OCI-M2 (cell line): ENCODE measurements around the gene MAPRE2.
"Not testable (repeated sequence)": the region's sequence is repeated elsewhere in the genome, so short reads cannot be mapped to it uniquely, and the experiment has no call there.

Source experiments
- DNase-seq: peaks from one replicate; lab custom pipeline; 2025; ENCODE audit not compliant: unreplicated experiment; lab: John Stamatoyannopoulos, UW

MAPRE2 gene

GRCh38 chr18:35089382-35089781 is 48.2 kb downstream of the MAPRE2 start:
- no peak for DNase-seq

DNA sequence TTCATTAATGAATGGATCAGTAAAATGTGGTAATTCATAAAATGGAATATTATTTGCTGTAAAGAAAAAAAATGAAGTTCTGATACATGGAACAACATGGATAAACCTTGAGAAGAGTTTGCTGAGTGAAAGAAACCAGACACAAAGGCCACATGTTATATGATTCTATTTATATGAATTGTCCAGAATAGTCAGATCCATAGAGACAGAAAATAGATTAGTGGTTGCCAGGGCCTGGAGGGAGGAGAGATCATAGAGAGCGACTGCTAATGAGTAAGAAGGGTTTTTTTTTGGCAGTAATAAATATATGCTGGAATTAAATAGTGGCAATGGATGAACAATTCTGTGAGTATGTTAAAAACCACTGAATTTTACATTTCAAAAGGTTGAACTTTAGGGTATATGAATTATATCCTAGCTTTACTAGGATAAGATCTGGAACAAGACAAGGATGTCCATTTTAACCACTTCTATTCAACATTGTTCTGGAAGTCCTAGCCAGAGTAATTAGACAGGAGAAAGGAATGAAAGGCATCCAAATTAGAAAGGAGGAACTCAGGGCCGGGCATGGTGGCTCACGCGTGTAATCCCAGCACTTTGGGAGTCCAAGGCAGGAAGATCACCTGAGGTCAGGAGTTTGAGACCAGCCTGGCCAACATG is 48.8 kb downstream of the MAPRE2 start:
- DNase-seq, result no peak

DNA sequence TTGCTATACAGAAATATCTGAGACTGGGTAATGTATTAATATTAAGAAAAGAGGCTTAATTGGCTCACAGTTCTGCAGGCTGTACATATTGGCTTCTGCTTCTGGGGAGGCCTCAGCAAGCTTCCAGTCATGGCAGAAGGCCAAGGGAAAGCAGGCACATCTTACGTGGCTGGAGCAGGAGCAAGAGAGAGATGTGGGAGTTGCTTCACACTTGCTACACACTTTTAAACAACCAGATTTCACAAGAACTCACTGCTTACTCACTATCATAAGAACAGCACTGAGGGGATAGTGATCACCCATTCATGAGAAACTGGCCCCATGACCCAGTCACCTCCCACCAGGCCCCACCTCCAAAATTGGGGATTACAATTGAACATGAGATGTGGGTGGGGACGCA is 50.6 kb downstream of the MAPRE2 start:
- no peak for DNase-seq

DNA sequence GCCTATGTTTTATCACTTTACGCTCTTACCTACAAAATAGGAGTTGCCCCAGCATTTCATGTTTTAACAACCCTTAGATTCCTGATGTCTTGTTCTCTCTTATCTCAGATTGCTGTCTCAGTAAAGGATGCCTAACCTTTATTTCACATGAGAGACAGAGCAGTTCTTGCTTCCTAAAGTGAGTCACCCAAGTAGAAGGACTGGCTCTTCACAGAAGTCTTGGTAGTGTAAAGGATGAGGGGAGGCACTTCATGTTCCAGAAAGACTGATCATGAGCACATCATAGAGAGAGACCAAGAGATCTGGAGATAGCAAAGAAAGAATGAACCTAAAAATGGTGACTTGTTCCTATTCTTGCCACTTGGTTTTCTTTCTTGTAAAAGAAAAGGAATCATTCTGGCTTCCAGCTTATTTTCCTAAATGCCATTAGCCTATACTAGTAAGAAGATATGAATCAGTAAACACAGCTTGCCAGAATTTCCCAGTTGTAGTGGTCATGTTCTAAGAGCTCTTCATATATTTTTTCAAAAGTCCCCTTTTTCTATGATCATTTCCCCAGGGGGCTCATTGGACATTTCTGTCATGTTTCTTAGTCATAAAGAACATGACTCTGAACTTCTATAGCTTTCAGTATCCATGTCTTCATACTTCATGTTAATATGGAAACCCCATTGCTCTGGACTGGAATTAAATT is 54.9 kb downstream of the MAPRE2 start:
- DNase-seq, result no peak

DNA sequence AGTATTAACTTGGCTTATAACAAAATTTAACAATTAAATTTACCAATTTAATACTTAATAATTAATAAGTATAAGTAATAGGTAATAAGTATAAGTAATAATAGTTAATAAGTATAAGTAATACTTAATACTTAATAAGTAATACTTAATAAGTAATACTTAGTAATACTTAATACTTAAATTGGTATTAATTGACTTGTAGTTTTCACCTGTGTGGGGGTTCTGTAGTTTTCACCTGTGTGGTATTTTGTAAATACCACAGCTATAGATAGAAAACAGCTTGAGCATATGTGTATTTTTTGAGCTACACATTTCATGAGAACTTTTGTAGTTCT is 55.4 kb downstream of the MAPRE2 start:
- no peak for DNase-seq

- DNase-seq, result no peak
Observed at GRCh38 chr18:35097195-35097594, 56.0 kb downstream of the MAPRE2 start.

DNA sequence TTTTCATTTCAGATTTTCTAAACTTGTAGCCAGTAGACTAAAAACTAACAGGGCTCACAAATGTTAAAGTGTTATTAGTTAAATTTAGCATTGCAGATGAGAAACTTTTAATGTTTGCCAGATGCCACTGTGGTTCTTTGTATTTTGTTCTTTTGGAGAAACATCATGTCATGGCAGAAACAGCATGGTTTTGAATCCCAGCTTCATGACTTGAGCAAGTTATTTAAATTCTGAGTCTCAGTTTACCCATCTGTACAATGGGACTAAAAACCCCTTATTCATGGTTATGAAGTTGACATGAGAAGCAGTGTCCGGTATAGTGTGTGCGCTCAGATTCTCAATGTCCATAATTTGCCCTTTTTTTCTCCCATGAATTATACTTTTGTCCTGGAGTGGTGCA is 56.5 kb downstream of the MAPRE2 start:
- no peak for DNase-seq

DNA sequence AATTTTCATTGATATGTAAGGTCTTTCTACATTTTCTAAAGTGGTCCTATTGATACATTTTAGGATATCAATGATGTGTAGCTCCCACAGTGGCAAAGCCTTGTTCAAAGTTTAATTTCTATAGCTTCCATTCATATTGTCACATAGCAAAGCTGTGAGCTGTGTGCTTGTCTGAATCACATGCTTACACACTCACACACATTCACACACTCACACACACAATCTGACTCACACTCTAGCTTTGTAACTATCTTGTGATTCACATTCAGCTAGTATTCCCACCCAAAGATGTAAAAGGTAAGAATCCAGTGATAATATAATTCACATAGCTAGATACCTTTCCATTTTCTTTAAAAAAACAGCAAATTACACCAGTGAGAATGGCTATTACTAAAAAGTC is 58.7 kb downstream of the MAPRE2 start:
- no peak for DNase-seq

- DNase-seq, result no peak
Observed at GRCh38 chr18:35104391-35105051, 63.3 kb downstream of the MAPRE2 start.

DNA sequence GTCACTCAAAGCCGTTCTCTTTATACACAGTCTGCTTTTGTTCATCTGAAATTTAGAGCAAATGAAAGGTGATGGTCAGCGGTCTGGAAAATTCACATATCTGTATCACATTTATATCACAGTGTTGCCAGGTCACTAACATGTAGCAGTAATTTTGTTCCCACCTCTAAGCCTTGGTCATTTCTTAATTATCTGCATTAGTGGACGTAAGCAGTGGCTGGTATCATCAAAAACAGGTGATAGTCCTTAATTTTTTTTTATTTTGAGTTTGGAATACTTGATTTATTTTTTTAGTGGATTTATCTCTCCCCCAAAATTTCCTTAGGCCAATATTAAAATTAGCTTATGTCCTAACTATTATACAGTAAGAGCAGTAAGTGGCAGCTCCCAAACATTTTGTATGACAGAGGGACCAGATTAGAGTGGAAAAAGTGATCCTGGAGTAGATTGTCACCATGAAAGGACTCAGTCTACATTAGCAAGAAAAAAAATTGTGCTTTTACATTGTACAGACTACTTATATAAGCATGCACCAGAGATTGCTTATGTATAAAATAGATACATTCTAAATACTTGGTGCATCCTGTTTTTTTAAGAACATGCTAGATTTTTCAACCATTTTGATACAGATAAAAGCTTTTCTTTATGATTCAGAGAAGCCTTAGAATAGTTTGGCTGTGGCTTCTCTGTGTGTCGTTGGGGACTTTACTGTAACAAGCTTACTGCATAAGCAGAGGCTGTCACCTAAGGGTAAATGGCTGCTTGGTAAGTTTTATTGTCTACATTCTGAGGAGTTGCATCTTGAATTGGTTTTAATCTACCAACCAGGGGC is 65.0 kb downstream of the MAPRE2 start:
- no peak for DNase-seq

- DNase-seq, result no peak
Observed at GRCh38 chr18:35106845-35107148, 65.6 kb downstream of the MAPRE2 start.

DNA sequence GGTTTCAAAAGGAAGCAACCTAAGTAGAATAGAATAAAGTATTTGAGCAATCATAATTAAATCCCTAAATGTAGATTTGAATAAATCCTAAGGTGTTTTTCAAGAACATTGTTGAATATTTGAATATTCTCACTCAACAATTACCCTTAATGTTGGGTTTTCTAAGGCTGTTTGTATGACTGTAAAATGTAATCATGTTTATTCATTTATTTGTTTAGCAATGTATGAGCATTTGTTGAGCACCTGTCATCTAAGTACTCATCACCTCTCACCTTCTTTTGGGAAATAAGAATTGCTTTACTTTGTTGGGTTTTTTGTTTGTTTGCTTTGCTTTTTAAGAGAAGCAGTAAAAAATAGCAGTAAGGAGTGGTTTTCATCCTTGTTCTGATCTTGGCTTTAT is 66.0 kb downstream of the MAPRE2 start:
- no peak for DNase-seq

GRCh38 chr18:35108088-35108487 is 66.9 kb downstream of the MAPRE2 start:
- DNase-seq, result not testable (repeated sequence)

GRCh38 chr18:35110059-35110458 is 68.8 kb downstream of the MAPRE2 start:
- DNase-seq, result no peak

GRCh38 chr18:35110554-35111485 is 69.6 kb downstream of the MAPRE2 start:
- DNase-seq, result peak; percentile 34

- DNase-seq, result no peak
Observed at GRCh38 chr18:35112696-35113095, 71.5 kb downstream of the MAPRE2 start.

- DNase-seq, result no peak
Observed at GRCh38 chr18:35114305-35114704, 73.1 kb downstream of the MAPRE2 start.

- no peak for DNase-seq
Observed at GRCh38 chr18:35116784-35117318, 75.6 kb downstream of the MAPRE2 start.

DNA sequence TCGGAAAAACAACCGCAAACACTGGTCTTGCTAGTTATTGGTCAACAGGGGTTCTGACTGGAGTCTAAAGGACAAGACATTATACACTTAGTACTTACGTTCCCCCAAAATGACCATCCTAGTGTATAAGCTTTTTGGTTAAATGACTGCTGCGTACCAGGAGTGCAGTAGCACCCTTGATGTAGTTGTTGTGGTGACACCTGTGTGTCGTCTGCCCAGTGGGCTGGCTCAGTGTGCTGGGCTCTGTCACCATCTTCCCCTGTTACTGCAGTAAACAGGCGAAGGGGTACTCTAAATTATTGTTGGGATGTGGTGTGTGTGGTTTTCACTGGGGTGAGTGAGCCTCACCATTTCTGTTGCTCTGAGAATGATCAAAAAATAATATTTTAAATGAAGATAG is 76.2 kb downstream of the MAPRE2 start:
- no peak for DNase-seq

DNA sequence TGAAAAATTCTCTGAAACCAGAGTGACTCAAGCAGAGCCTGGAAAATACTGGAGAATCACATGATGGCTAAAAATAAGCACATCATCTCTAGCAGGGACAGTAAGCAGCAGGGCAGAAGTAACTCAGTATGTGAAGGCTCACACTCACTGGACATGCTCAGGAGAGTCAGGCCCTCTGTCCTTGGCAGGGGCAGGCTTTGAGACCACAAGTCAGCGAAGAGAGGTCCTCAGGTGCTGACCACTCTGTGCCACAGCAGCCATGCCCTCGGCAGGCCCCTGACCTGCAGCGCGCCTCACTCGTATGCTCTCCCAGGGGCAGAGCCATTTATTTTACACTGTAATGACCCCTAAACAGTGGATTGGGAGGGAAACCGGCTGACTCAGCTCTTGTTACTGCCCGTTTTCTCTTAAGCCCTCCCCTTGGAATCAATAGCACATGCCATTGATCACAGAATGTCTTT is 76.8 kb downstream of the MAPRE2 start:
- DNase-seq, result no peak
